Stimulated activated naive CD8-positive, alpha-beta T cell treated with anti-CD3 and anti-CD28 coated beads, Interleukin-15, Interleukin-2, amounts not matched to agents 100 U/mL and 50 U/mL, for 24 hours (primary cell): ENCODE data around the gene MYEOV.

ENCODE experiments used
- ATAC-seq: fragments of 150-1000 bp; cut with Tn5 transposase; one replicate; pipeline ENCODE4 v1.10.0; 2021
- DNase-seq: peaks from one replicate; pipeline ENCODE4 v3.0.0; 2021

MYEOV gene

DNA sequence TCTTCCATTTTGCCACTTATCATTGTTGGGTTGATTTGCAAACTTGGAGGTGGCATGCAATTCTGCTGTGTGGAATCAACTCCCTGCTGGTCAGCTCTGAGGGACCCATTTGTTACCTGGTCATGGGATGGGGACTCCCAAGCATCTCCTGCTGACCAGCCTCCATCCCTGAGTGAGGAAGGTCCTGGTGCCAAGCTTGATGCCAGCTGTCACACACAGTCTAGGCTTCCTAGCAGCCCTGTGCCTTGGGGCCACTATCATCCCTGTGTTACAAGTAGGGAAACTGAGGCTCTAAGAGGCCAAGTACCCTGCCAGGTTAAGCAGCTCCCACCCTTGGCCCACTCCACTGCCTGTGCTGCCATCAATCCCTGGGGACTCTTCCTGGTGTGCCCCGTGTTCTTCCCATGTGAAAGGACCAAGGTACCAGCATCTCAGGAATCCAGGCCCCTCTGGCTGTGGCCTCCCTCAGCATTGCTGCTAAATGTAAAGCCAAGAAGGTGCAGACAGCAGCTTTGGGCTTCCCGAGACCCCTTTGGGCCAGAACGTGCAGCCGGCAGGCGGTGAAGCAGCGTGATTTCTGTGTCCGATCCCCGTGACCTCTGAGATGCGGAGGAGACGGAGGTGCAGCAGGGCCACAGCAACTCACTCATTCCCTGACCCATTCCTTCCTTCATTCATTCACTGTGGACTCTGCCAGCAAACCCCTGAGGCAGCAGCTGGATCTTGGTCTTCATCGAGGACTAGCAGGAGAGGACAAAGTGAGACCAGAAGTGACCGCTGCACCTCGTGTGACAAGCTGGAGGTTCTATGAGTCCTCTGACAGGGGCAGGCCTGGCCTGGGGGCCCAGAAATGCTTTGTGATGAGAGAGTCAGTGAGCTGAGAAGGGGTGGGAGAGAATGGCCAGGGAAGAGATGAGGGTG, 49.7 kb downstream of the MYEOV start:
- DNase-seq, result peak; percentile 2
- no peak for ATAC-seq

DNA sequence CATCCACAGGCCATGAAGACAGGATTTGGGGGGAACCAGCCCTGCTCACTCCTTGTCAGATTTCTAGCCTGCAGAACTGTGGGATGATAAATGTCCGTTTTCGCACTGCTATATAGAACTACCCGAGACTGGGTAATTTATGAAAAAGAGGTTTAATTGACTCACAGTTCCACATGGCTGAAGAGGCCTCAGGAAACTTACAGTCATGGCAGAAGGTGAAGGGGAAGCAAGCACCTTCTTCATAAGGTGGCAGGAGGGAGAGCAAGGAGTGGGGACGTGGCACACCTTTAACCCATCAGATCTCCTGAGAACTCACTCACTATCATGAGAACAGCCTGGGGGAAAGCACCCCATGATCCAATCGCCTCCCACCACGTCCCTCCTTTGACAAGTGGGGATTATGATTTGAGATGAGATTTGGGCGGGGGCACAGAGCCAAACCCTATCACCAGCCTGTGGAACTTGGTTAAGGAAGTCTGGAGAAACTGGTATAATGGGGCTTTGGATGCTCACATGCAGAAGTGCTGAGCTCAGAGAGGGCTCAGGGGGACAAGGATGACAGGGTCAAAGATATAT, 50.7 kb downstream of the MYEOV start:
- peak; percentile 3 for DNase-seq
- no peak for ATAC-seq
